Panc1 (cell line): ENCODE data around the gene PCBP2. TPM values are rescaled to one million over a fixed set of nuclear protein-coding genes. Genes with fewer than 3 reads are reported as not detected.
"Not testable (repeated sequence)": the region's sequence is repeated elsewhere in the genome, so short reads cannot be mapped to it uniquely, and the experiment has no call there.

ENCODE experiments used
- ATAC-seq: fragments of 200-7000 bp; cut with Tn5 transposase; 2 replicates; pipeline ENCODE4 v1.9.1; 2020; ENCODE audit warnings: mild to moderate bottlenecking, moderate library complexity
- BruUV-seq: library from RNA; stranded (reverse); fragments of 400-500 nt; replicated peaks from 2 replicates; lab custom pipeline; 2021; lab: Mats Ljungman, UMichigan
- CTCF ChIA-PET: fragments of 300-600 bp; sonication (Branson Sonifier 250); formaldehyde crosslinking; loops from one replicate; lab custom pipeline; 2022; ENCODE audit warnings: antibody characterized with exemption; lab: Charles Lee
- POLR2A ChIA-PET: fragments of 300-600 bp; sonication (Branson Sonifier 250); formaldehyde crosslinking; loops from one replicate; lab custom pipeline; 2022; ENCODE audit warnings: antibody characterized with exemption; lab: Charles Lee
- DNase-seq: peaks from one replicate; pipeline ENCODE4 v3.0.0-alpha.2; 2010; ENCODE audit warnings: low read depth, low spot score
- H3K27ac ChIP-seq: 2 replicates; pipeline ENCODE4 v1.5.1; 2011; ENCODE audit warnings: mild to moderate bottlenecking, low read length, inconsistent platforms
- H3K27me3 ChIP-seq: fragments of 200-500 bp; sonication (Bioruptor generic); 2 replicates; pipeline ENCODE4 v1.6.0; 2014; ENCODE audit warnings: low read length, inconsistent platforms; ENCODE audit not compliant: control insufficient read depth, insufficient read depth
- H3K36me3 ChIP-seq: fragments of 200-500 bp; sonication (Bioruptor generic); 2 replicates; pipeline ENCODE4 v1.5.1; 2014; ENCODE audit warnings: inconsistent platforms, mild to moderate bottlenecking, low read length, moderate library complexity; ENCODE audit not compliant: control insufficient read depth, insufficient read depth
- H3K4me1 ChIP-seq: 2 replicates; pipeline ENCODE4 v1.5.1; 2011; ENCODE audit warnings: inconsistent platforms, mild to moderate bottlenecking, low read length, moderate library complexity; ENCODE audit not compliant: control insufficient read depth, insufficient read depth
- H3K4me3 ChIP-seq, 2 experiments: 2 replicates each; pipeline ENCODE4 v1.5.1; 2011 to 2012; ENCODE audit warnings: low read depth in 2 of 2, low read length in 2 of 2, mild to moderate bottlenecking in 2 of 2, inconsistent platforms in 1 of 2, moderate library complexity in 1 of 2
- H3K9me3 ChIP-seq: fragments of 200-500 bp; sonication (Bioruptor generic); 2 replicates; pipeline ENCODE4 v1.5.1; 2014; ENCODE audit warnings: low read depth, mild to moderate bottlenecking, inconsistent platforms, low read length, moderate library complexity; ENCODE audit not compliant: control insufficient read depth, insufficient read depth
- CTCF ChIP-seq: fragments of 450-650 bp; IDR thresholded peaks from 2 replicates; pipeline ENCODE4 v1.5.1; 2017; ENCODE audit warnings: mild to moderate bottlenecking
- POLR2AphosphoS5 ChIP-seq: IDR thresholded peaks from 2 replicates; pipeline ENCODE4 v1.6.1; 2012; ENCODE audit warnings: mild to moderate bottlenecking, low read depth, low read length, moderate library complexity
- REST ChIP-seq, 2 experiments: IDR thresholded peaks; 2 replicates each; pipeline ENCODE4 v1.6.1; 2011 to 2012; ENCODE audit warnings: low read depth in 2 of 2, control low read depth in 1 of 2, low read length in 1 of 2, mild to moderate bottlenecking in 1 of 2, moderate library complexity in 1 of 2; ENCODE audit not compliant: insufficient read depth in 1 of 2
- SIN3A ChIP-seq: IDR thresholded peaks from 2 replicates; pipeline ENCODE4 v1.6.1; 2012; ENCODE audit warnings: low read depth, mild to moderate bottlenecking, low read length, moderate library complexity, borderline replicate concordance; ENCODE audit not compliant: insufficient read depth
- TCF7L2 ChIP-seq: IDR thresholded peaks from 2 replicates; pipeline ENCODE4 v1.6.1; 2011; ENCODE audit warnings: mild to moderate bottlenecking, low read depth, low read length, inconsistent platforms
- in situ Hi-C: cut with HindIII; loops from 2 replicates; pipeline ENCODE4 v1.10.0; 2016; ENCODE audit warnings: low sequenced_read_pairs, low pct_unique_long_range_greater_than_20kb
- intact Hi-C: fragments of 100-400 bp; cut with micrococcal nuclease; formaldehyde crosslinking; loops from one replicate; pipeline ENCODE4 v1.10.0; 2022; ENCODE audit not compliant: unreplicated experiment
- total RNA-seq: library from RNA; stranded (reverse); gene quantifications from one replicate; pipeline ENCODE4 v1.2.1, GENCODE V29; 2021; ENCODE audit not compliant: unreplicated experiment

The PCBP2 gene
- total RNA-seq, 1 experiment from 2014 or later: 836 TPM

- intact Hi-C loops: no loop called here
- CTCF ChIA-PET: no interaction called here
- Histone ChIP-seq H3K9me3 (no peaks in the 10 kb centered on the region), H3K4me3 (no peak overlapping the region), H3K4me1 (peaks cover 6% of the 10 kb centered on the region; the same call in 1 of the 2 replicates), H3K27ac (no peak overlapping the region), H3K36me3 (no peaks in the 10 kb centered on the region), H3K27me3 (no peaks in the 10 kb centered on the region)
- in situ Hi-C loops: no loop called here
- DNase-seq (no peak), ATAC-seq (no peak)
- POLR2A ChIA-PET: interaction anchor here (0.6 kb wide), 1 partner anchor 37 kb away, joined by 6 read pairs; no protein-coding TSS in a partner anchor
- TF ChIP-seq POLR2AphosphoS5: no peak
- TF ChIP-seq CTCF: no peak
- no peak for TF ChIP-seq TCF7L2
- TF ChIP-seq REST (IDR thresholded peaks at IDR 0.05; ENCODE audit: insufficient read depth in 1 of 2, low read depth in 2 of 2, low read length in 1 of 2): no peak
- TF ChIP-seq SIN3A: no peak
- BruUV-seq: no TSS peak
Measured at GRCh38 chr12:53430116-53430515, 21.8 kb upstream of the PCBP2 start.

- ATAC-seq: 0 out of 2 replicates have a peak, but pooled peaks have one; percentile 23
- intact Hi-C loops: no loop called here
- POLR2A ChIA-PET: no interaction called here
- 0 out of 2 replicates have a peak, but pooled peaks cover 6% of the 10 kb centered on the region for H3K4me1 ChIP-seq
- no peaks in the 10 kb centered on the region for H3K36me3 ChIP-seq
- H3K4me3 ChIP-seq: no peak overlapping the region
- CTCF ChIA-PET: no interaction called here
- no peak for DNase-seq
- in situ Hi-C loops: no loop called here
- H3K27ac ChIP-seq: no peak overlapping the region
- TF ChIP-seq POLR2AphosphoS5 (no peak), TCF7L2 (no peak), CTCF (no peak), SIN3A (no peak), REST (IDR thresholded peaks at IDR 0.05; ENCODE audit: insufficient read depth in 1 of 2, low read depth in 2 of 2, low read length in 1 of 2) (no peak)
- no TSS peak for BruUV-seq
- no peaks in the 10 kb centered on the region for H3K27me3 ChIP-seq
- no peaks in the 10 kb centered on the region for H3K9me3 ChIP-seq
Measured at GRCh38 chr12:53431187-53431586, 20.7 kb upstream of the PCBP2 start.

- CTCF ChIA-PET: not testable (repeated sequence)
Measured at GRCh38 chr12:53435326-53435725, 16.6 kb upstream of the PCBP2 start.

More at GRCh38 chr12:53435326-53435725, 16.6 kb upstream of the PCBP2 start:
- H3K36me3 ChIP-seq, H3K27me3 ChIP-seq, BruUV-seq, ATAC-seq, H3K4me3 ChIP-seq, in situ Hi-C loops, H3K9me3 ChIP-seq, intact Hi-C loops, H3K27ac ChIP-seq, H3K4me1 ChIP-seq, DNase-seq: not testable (repeated sequence)
- POLR2A ChIA-PET: interaction anchor here (0.6 kb wide), 1 partner anchor 15 kb away, joined by 3 read pairs; no protein-coding TSS in a partner anchor
